ENCODE data around the gene GRM1. TPM values are rescaled to one million over a fixed set of nuclear protein-coding genes. Genes with fewer than 3 reads are reported as not detected.

The GRM1 gene
- total RNA-seq, 2 experiments from 2014 or later = not detected

DNA sequence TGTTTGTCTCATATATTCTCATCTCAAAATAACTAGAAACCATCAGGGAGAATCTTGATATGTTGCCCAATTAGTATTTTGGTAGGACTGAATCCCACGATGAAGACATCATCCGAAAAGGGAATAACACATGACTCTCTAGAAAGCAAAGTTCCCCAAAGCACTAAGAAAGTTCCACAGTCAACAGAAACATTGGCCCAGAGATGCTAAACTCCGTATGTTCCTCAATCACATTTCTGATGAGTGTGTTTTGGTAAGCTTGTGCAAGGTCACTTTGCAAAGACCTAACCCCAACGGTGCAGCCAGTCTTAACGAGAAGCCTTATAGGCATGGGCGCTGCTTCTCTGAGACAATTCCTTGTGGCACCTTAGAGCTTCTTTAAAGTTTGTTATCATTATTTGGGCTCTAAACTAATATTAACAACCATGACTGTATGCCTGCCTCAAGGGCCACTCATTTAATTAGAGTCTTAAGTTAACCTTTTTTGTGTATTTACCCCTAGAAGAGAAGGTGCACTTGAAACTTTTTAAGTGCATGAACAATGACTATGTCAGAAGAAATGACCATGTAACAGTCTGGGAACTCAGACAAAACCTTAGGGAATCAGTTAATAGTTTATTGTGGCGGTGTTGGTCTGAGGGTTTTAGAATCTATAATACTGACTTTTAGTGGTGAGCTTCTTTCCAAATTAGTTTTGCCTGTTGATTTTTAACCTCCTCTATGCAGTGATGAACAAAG is 312.8 kb downstream of the GRM1 start:
- no peaks in the 10 kb centered on the region for H3K9me3 Mint-ChIP-seq
- CTCF ChIA-PET = no interaction called here
- DNase-seq (no peak), ATAC-seq (ENCODE audit: poor library complexity) (no peak)
- H3K27me3 Mint-ChIP-seq = no peaks in the 10 kb centered on the region
- H3K36me3 Mint-ChIP-seq (ENCODE audit: low read depth) = no peaks in the 10 kb centered on the region
- TF ChIP-seq, protein P1, sequence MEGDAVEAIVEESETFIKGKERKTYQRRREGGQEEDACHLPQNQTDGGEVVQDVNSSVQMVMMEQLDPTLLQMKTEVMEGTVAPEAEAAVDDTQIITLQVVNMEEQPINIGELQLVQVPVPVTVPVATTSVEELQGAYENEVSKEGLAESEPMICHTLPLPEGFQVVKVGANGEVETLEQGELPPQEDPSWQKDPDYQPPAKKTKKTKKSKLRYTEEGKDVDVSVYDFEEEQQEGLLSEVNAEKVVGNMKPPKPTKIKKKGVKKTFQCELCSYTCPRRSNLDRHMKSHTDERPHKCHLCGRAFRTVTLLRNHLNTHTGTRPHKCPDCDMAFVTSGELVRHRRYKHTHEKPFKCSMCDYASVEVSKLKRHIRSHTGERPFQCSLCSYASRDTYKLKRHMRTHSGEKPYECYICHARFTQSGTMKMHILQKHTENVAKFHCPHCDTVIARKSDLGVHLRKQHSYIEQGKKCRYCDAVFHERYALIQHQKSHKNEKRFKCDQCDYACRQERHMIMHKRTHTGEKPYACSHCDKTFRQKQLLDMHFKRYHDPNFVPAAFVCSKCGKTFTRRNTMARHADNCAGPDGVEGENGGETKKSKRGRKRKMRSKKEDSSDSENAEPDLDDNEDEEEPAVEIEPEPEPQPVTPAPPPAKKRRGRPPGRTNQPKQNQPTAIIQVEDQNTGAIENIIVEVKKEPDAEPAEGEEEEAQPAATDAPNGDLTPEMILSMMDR (IDR thresholded peaks at IDR 0.05) = no peak
- Histone ChIP-seq H3K27ac (ENCODE audit: low read depth in 1 of 2, low read length in 2 of 2) (no peak overlapping the region), H3K4me1 (ENCODE audit: insufficient read depth, low read length) (no peaks in the 10 kb centered on the region), H3K4me3 (ENCODE audit: low read length) (no peak overlapping the region), H3K9me3 (ENCODE audit: control insufficient read depth in 1 of 2, insufficient read depth in 1 of 2, low read length in 2 of 2) (no peaks in the 10 kb centered on the region), H3K27me3 (ENCODE audit: control insufficient read depth in 1 of 2, insufficient read depth in 2 of 2, low read length in 2 of 2) (no peaks in the 10 kb centered on the region), H3K36me3 (ENCODE audit: insufficient read depth, low read length) (no peaks in the 10 kb centered on the region)
- no peaks in the 10 kb centered on the region for H3K4me1 Mint-ChIP-seq (ENCODE audit: low read depth)
- no peak overlapping the region for H3K27ac Mint-ChIP-seq
- POLR2A ChIA-PET = no interaction called here
- intact Hi-C loops (cut with DNase I, micrococcal nuclease) = no loop called here
- no peak overlapping the region for H3K4me3 Mint-ChIP-seq

DNA sequence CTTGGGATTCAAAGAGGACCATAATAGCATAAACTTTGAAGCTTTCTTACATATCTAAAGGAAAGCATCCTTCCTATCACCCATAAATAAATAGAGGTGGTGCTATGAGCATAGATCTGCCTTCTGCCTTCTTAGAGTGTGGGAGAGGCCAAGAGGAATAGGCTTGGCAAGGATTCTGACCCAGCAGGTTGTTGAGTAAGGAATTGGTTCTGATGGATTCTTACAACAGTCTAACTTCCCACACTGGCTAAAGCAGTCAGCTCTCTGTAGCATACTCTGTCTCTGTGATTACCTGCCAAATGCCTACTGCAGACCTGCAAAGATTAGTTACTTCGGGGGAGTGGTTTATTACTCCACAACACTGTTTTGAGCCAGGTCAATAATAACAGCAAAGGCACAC is 316.7 kb downstream of the GRM1 start:
- no peaks in the 10 kb centered on the region for H3K36me3 ChIP-seq (ENCODE audit: insufficient read depth, low read length)
- no peaks in the 10 kb centered on the region for H3K36me3 Mint-ChIP-seq (ENCODE audit: low read depth)
- H3K4me3 Mint-ChIP-seq = no peak overlapping the region
- H3K9me3 Mint-ChIP-seq = no peaks in the 10 kb centered on the region
- intact Hi-C loops (cut with DNase I, micrococcal nuclease) = no loop called here
- ATAC-seq (ENCODE audit: poor library complexity) (no peak), DNase-seq (no peak)
- H3K4me1 ChIP-seq (ENCODE audit: insufficient read depth, low read length) = no peaks in the 10 kb centered on the region
- no peaks in the 10 kb centered on the region for H3K4me1 Mint-ChIP-seq (ENCODE audit: low read depth)
- H3K27me3 Mint-ChIP-seq = no peaks in the 10 kb centered on the region
- TF ChIP-seq, protein P1 (IDR thresholded peaks at IDR 0.05) = no peak
- POLR2A ChIA-PET = no interaction called here
- no peak overlapping the region for H3K4me3 ChIP-seq (ENCODE audit: low read length)
- CTCF ChIA-PET = no interaction called here
- H3K27ac Mint-ChIP-seq = no peak overlapping the region
- no peak overlapping the region for H3K27ac ChIP-seq (ENCODE audit: low read depth in 1 of 2, low read length in 2 of 2)
- no peaks in the 10 kb centered on the region for H3K9me3 ChIP-seq (ENCODE audit: control insufficient read depth in 1 of 2, insufficient read depth in 1 of 2, low read length in 2 of 2)
- no peaks in the 10 kb centered on the region for H3K27me3 ChIP-seq (ENCODE audit: control insufficient read depth in 1 of 2, insufficient read depth in 2 of 2, low read length in 2 of 2)

DNA sequence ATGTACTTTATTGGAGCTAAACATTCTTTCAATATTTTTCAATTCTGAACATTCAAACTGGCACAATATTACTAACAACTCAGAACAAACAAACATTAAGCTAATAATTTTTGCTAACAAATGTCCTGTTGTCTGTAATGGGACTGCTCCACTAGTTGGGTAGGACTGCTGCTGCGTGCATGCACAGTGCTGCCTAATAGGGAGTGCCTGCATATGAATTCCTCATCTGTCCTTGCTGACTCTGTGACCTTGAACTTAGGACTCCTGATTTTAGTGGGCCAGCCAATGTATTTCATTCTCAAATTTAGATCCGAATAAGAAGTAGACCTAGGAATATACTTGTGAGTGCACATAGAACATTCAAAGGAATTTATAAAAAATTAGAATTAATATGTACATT is 318.2 kb downstream of the GRM1 start:
- H3K36me3 Mint-ChIP-seq (ENCODE audit: low read depth) = no peaks in the 10 kb centered on the region
- Histone ChIP-seq H3K4me1 (ENCODE audit: insufficient read depth, low read length) (no peaks in the 10 kb centered on the region), H3K36me3 (ENCODE audit: insufficient read depth, low read length) (no peaks in the 10 kb centered on the region), H3K27me3 (ENCODE audit: control insufficient read depth in 1 of 2, insufficient read depth in 2 of 2, low read length in 2 of 2) (no peaks in the 10 kb centered on the region), H3K27ac (ENCODE audit: low read depth in 1 of 2, low read length in 2 of 2) (no peak overlapping the region), H3K4me3 (ENCODE audit: low read length) (no peak overlapping the region), H3K9me3 (ENCODE audit: control insufficient read depth in 1 of 2, insufficient read depth in 1 of 2, low read length in 2 of 2) (peaks cover 0 to under 1% of the 10 kb centered on the region in 2 experiments)
- ChIA-PET POLR2A (no interaction called here), CTCF (no interaction called here)
- H3K27ac Mint-ChIP-seq = no peak overlapping the region
- no peaks in the 10 kb centered on the region for H3K27me3 Mint-ChIP-seq
- H3K4me3 Mint-ChIP-seq = no peak overlapping the region
- intact Hi-C loops (cut with DNase I, micrococcal nuclease) = no loop called here
- no peaks in the 10 kb centered on the region for H3K9me3 Mint-ChIP-seq
- ATAC-seq (ENCODE audit: poor library complexity) = no peak
- no peak for DNase-seq
- no peaks in the 10 kb centered on the region for H3K4me1 Mint-ChIP-seq (ENCODE audit: low read depth)
- TF ChIP-seq, protein P1 (IDR thresholded peaks at IDR 0.05) = no peak

Data from CD4-positive, alpha-beta T cell (primary cell).